Measurements from ENCODE around the gene PHKB. TPM values are rescaled to one million over a fixed set of nuclear protein-coding genes. Genes with fewer than 3 reads are reported as not detected.

PHKB gene
- total RNA-seq, 1 donor from 2014 or later = 14.6 TPM

- intact Hi-C loops (cut with DNase I) = no loop called here
- Histone ChIP-seq H3K4me3 (no peak overlapping the region), H3K27ac (no peak overlapping the region), H3K9me3 (peaks cover 0 to 3% of the 10 kb centered on the region in 2 donors), H3K4me1 (no peaks in the 10 kb centered on the region), H3K36me3 (peaks cover 3 to 14% of the 10 kb centered on the region in 2 donors), H3K27me3 (no peaks in the 10 kb centered on the region)
- no peak for TF ChIP-seq CTCF (IDR thresholded peaks at IDR 0.05)
- DNase-seq (ENCODE audit: low spot score in 2 of 2) = no peak
These were observed 150.8 kb downstream of the PHKB start for GRCh38 chr16:47611848-47612493.

- no peak for TF ChIP-seq CTCF (IDR thresholded peaks at IDR 0.05)
- intact Hi-C loops (cut with DNase I) = no loop called here
These were observed 151.6 kb downstream of the PHKB start for GRCh38 chr16:47612711-47613110.

GRCh38 chr16:47613251-47613650 lies 152.1 kb downstream of the PHKB start:
- no peak for TF ChIP-seq CTCF (IDR thresholded peaks at IDR 0.05)
- DNase-seq (ENCODE audit: low spot score in 2 of 2) = no peak
- Histone ChIP-seq H3K4me3 (no peak overlapping the region), H3K27ac (no peak overlapping the region), H3K36me3 (peaks cover 3 to 14% of the 10 kb centered on the region in 2 donors), H3K9me3 (no peaks in the 10 kb centered on the region), H3K27me3 (no peaks in the 10 kb centered on the region), H3K4me1 (no peaks in the 10 kb centered on the region)
- intact Hi-C loops (cut with DNase I) = no loop called here

More at GRCh38 chr16:47612711-47613110, 151.6 kb downstream of the PHKB start:
- no peaks in the 10 kb centered on the region for H3K4me1 ChIP-seq
- peaks cover 3 to 14% of the 10 kb centered on the region in 2 donors for H3K36me3 ChIP-seq
- DNase-seq (ENCODE audit: low spot score in 2 of 2) = no peak
- no peak overlapping the region for H3K4me3 ChIP-seq
- peaks cover 0 to under 1% of the 10 kb centered on the region in 2 donors for H3K9me3 ChIP-seq
- H3K27me3 ChIP-seq = no peaks in the 10 kb centered on the region
- H3K27ac ChIP-seq = no peak overlapping the region

GRCh38 chr16:47617732-47618131 lies 156.6 kb downstream of the PHKB start:
- no peaks in the 10 kb centered on the region for H3K4me1 ChIP-seq
- TF ChIP-seq CTCF (IDR thresholded peaks at IDR 0.05) = no peak
- no peak overlapping the region for H3K27ac ChIP-seq
- peaks cover 0 to 3% of the 10 kb centered on the region in 2 donors for H3K36me3 ChIP-seq
- DNase-seq (ENCODE audit: low spot score in 2 of 2) = no peak
- intact Hi-C loops (cut with DNase I) = no loop called here
- no peak overlapping the region for H3K4me3 ChIP-seq
- no peaks in the 10 kb centered on the region for H3K9me3 ChIP-seq
- H3K27me3 ChIP-seq = no peaks in the 10 kb centered on the region

- Histone ChIP-seq H3K9me3 (no peaks in the 10 kb centered on the region), H3K27ac (no peak overlapping the region), H3K27me3 (no peaks in the 10 kb centered on the region), H3K36me3 (no peaks in the 10 kb centered on the region), H3K4me1 (no peaks in the 10 kb centered on the region), H3K4me3 (no peak overlapping the region)
- DNase-seq (ENCODE audit: low spot score in 2 of 2) = no peak
- no peak for TF ChIP-seq CTCF (IDR thresholded peaks at IDR 0.05)
- intact Hi-C loops (cut with DNase I) = no loop called here
These were observed 161.5 kb downstream of the PHKB start for GRCh38 chr16:47622451-47623176.

Data from ascending aorta (tissue), 2 donors.